SK-N-SH treated with all-trans-retinoic acid at 6 μM for 48 hours (cell line): ENCODE data around the gene IFNA13.
A peak's percentile ranks its signal among the peaks of the same experiment; 100 is the strongest.

ENCODE experiments used
- ATAC-seq: fragments of 200-7000 bp; cut with Tn5 transposase; 3 replicates; pipeline ENCODE4 v1.9.1; 2020; ENCODE audit warnings: mild to moderate bottlenecking, moderate library complexity
- ARNTL ChIP-seq: fragments of 450-650 bp; formaldehyde crosslinking; IDR thresholded peaks from 2 replicates; pipeline ENCODE4 v1.5.0; 2020; ENCODE audit warnings: low read depth, mild to moderate bottlenecking, moderate library complexity, borderline replicate concordance
- BACH2 ChIP-seq: fragments of 250-450 bp; sonication (Bioruptor Pico); IDR thresholded peaks from 2 replicates; pipeline ENCODE4 v1.9.0; 2021; ENCODE audit warnings: mild to moderate bottlenecking, borderline replicate concordance
- CSDC2 ChIP-seq: fragments of 250-450 bp; sonication (Bioruptor Pico); IDR thresholded peaks from 2 replicates; pipeline ENCODE4 v1.5.0; 2020; ENCODE audit warnings: mild to moderate bottlenecking, moderate library complexity
- CSRNP3 ChIP-seq: fragments of 250-450 bp; sonication (Bioruptor Pico); IDR thresholded peaks from 2 replicates; pipeline ENCODE4 v1.5.1; 2021; ENCODE audit warnings: mild to moderate bottlenecking, moderate library complexity
- ESRRG ChIP-seq: fragments of 250-450 bp; sonication (Bioruptor Pico); IDR thresholded peaks from 2 replicates; pipeline ENCODE4 v1.6.1; 2021; ENCODE audit warnings: mild to moderate bottlenecking
- GLIS3 ChIP-seq: fragments of 250-450 bp; sonication (Bioruptor Pico); IDR thresholded peaks from 2 replicates; pipeline ENCODE4 v1.5.0; 2020; ENCODE audit warnings: mild to moderate bottlenecking, moderate library complexity
- ISL1 ChIP-seq: fragments of 250-450 bp; sonication (Bioruptor Pico); IDR thresholded peaks from 2 replicates; pipeline ENCODE4 v2.1.2; 2022; ENCODE audit warnings: mild to moderate bottlenecking, moderate library complexity
- PATZ1 ChIP-seq: fragments of 250-450 bp; sonication (Bioruptor Pico); IDR thresholded peaks from 2 replicates; pipeline ENCODE4 v1.8.0; 2020; ENCODE audit warnings: mild to moderate bottlenecking, moderate library complexity, borderline replicate concordance
- POU6F1 ChIP-seq: fragments of 250-450 bp; sonication (Bioruptor Pico); IDR thresholded peaks from 2 replicates; pipeline ENCODE4 v1.8.0; 2021; ENCODE audit warnings: low read depth, mild to moderate bottlenecking, moderate library complexity, borderline replicate concordance
- PPARA ChIP-seq: fragments of 250-450 bp; sonication (Bioruptor Pico); IDR thresholded peaks from 2 replicates; pipeline ENCODE4 v1.5.0; 2020; ENCODE audit warnings: mild to moderate bottlenecking, borderline replicate concordance
- RARB ChIP-seq: fragments of 250-450 bp; sonication (Bioruptor Pico); IDR thresholded peaks from 2 replicates; pipeline ENCODE4 v1.8.0; 2021; ENCODE audit warnings: mild to moderate bottlenecking, moderate library complexity
- TCF4 ChIP-seq: fragments of 250-450 bp; sonication (Bioruptor Pico); IDR thresholded peaks from 2 replicates; pipeline ENCODE4 v1.8.0; 2021; ENCODE audit warnings: mild to moderate bottlenecking, moderate library complexity, borderline replicate concordance
- TOX ChIP-seq: fragments of 250-450 bp; sonication (Bioruptor Pico); IDR thresholded peaks from 2 replicates; pipeline ENCODE4 v1.8.0; 2021; ENCODE audit warnings: mild to moderate bottlenecking, moderate library complexity, borderline replicate concordance
- TSHZ2 ChIP-seq: fragments of 250-450 bp; sonication (Bioruptor Pico); IDR thresholded peaks from 2 replicates; pipeline ENCODE4 v1.5.0; 2020; ENCODE audit warnings: mild to moderate bottlenecking, moderate library complexity
- ZC3H10 ChIP-seq: fragments of 250-450 bp; sonication (Bioruptor Pico); IDR thresholded peaks from 2 replicates; pipeline ENCODE4 v1.5.1; 2021; ENCODE audit warnings: mild to moderate bottlenecking, moderate library complexity
- ZFP3 ChIP-seq: fragments of 250-450 bp; sonication (Bioruptor Pico); IDR thresholded peaks from 2 replicates; pipeline ENCODE4 v1.5.0; 2020; ENCODE audit warnings: mild to moderate bottlenecking, moderate library complexity
- ZNF565 ChIP-seq: fragments of 450-650 bp; formaldehyde crosslinking; conservative IDR thresholded peaks from 2 replicates; pipeline ENCODE4 v1.5.0; 2020; ENCODE audit warnings: low read depth, mild to moderate bottlenecking, moderate library complexity
- ZNF70 ChIP-seq: fragments of 450-650 bp; formaldehyde crosslinking; IDR thresholded peaks from 2 replicates; pipeline ENCODE4 v1.5.0; 2020; ENCODE audit warnings: mild to moderate bottlenecking, moderate library complexity
- ZNF8 ChIP-seq: fragments of 450-650 bp; formaldehyde crosslinking; IDR thresholded peaks from 2 replicates; pipeline ENCODE4 v1.5.0; 2020; ENCODE audit warnings: mild to moderate bottlenecking, moderate library complexity
- TF ChIP-seq, protein P1 (sequence below): fragments of 250-450 bp; sonication (Bioruptor Pico); IDR thresholded peaks from 2 replicates; pipeline ENCODE4 v1.5.1; 2020; ENCODE audit warnings: low read depth, mild to moderate bottlenecking, moderate library complexity

IFNA13 gene

GRCh38 chr9:21392270-21392669, 24.4 kb upstream of the IFNA13 start:
- no peak for TF ChIP-seq TSHZ2 (CRISPR knock-in tag)
- TF ChIP-seq TOX (CRISPR knock-in tag), result no peak
- no peak for TF ChIP-seq ZC3H10 (CRISPR knock-in tag)
- no peak for TF ChIP-seq TCF4 (CRISPR knock-in tag)
- no peak for TF ChIP-seq POU6F1 (CRISPR knock-in tag)
- no peak for TF ChIP-seq ZNF565 (CRISPR knock-in tag)
- no peak for TF ChIP-seq GLIS3 (CRISPR knock-in tag)
- TF ChIP-seq RARB, result no peak
- no peak for TF ChIP-seq CSRNP3 (CRISPR knock-in tag)
- TF ChIP-seq PATZ1, result no peak
- TF ChIP-seq ESRRG (CRISPR knock-in tag), result no peak
- no peak for TF ChIP-seq PPARA (CRISPR knock-in tag)
- TF ChIP-seq, protein P1, sequence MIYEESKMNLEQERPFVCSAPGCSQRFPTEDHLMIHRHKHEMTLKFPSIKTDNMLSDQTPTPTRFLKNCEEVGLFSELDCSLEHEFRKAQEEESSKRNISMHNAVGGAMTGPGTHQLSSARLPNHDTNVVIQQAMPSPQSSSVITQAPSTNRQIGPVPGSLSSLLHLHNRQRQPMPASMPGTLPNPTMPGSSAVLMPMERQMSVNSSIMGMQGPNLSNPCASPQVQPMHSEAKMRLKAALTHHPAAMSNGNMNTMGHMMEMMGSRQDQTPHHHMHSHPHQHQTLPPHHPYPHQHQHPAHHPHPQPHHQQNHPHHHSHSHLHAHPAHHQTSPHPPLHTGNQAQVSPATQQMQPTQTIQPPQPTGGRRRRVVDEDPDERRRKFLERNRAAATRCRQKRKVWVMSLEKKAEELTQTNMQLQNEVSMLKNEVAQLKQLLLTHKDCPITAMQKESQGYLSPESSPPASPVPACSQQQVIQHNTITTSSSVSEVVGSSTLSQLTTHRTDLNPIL (CRISPR knock-in tag), result no peak
- TF ChIP-seq ARNTL (CRISPR knock-in tag), result no peak
- TF ChIP-seq ISL1 (CRISPR knock-in tag), result no peak
- TF ChIP-seq, all 23 proteins: peak for 0
- ATAC-seq, result peak; percentile 93

DNA sequence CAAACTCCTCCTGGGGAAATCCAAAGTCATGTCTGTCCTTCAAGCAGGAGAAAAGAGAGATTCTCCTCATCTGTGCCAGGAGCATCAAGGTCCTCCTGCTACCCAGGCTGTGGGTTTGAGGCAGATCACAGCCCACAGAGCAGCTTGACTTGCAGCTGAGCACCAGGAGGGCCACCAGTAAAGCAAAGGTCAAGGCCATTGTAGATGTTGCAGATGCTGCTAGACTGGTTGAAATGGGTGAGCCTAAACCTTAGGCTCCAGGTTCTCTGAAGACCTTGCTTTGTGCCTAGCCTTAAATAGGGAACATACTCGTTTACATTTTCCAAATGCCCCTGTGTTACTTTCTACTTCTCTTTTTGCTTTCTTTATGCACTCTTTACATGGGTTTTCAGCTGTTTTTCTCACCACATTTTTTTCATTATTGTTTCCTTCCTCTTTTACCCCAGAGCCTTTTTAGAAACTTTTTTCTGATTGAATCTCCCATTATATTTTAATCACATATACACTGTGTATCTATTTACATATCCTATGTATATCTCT, 17.3 kb upstream of the IFNA13 start, which contains the start of gene IFNA2:
Gene IFNA2 (minus strand): TSS at position 268 of the 540 bp plus-strand sequence. CDS start 69 bp downstream, at position 199.
- ATAC-seq, result no peak
- TF ChIP-seq PPARA (CRISPR knock-in tag), result no peak
- TF ChIP-seq ZNF565 (CRISPR knock-in tag), result no peak
- no peak for TF ChIP-seq ZNF70 (CRISPR knock-in tag)
- TF ChIP-seq ZNF8 (CRISPR knock-in tag), result no peak
- TF ChIP-seq ZFP3 (CRISPR knock-in tag), result no peak

GRCh38 chr9:21383627-21384026, 15.8 kb upstream of the IFNA13 start:
- no peak for ATAC-seq
- TF ChIP-seq POU6F1 (CRISPR knock-in tag) (no peak), BACH2 (CRISPR knock-in tag) (no peak), ZNF8 (CRISPR knock-in tag) (no peak), ZNF70 (CRISPR knock-in tag) (no peak), PPARA (CRISPR knock-in tag) (no peak), ISL1 (CRISPR knock-in tag) (no peak), ZC3H10 (CRISPR knock-in tag) (no peak), ZNF565 (CRISPR knock-in tag) (no peak), TCF4 (CRISPR knock-in tag) (no peak), RARB (no peak), CSDC2 (CRISPR knock-in tag) (no peak)
